Body of pancreas (tissue), 4 donors: ENCODE results near the gene PCDHGA4. TPM values are rescaled to one million over a fixed set of nuclear protein-coding genes. Genes with fewer than 3 reads are reported as not detected.

ENCODE experiments used
- ATAC-seq: fragments of 150-250 bp; one replicate; pipeline ENCODE4 v1.9.1; 2016
- DNase-seq, 4 donors: peaks; one replicate each; pipeline ENCODE4 v3.0.0-alpha.2; 2019
- H3K27ac ChIP-seq, 4 donors: fragments of 200-600 bp; sonication (generic); 1 replicate in 3 of 4; 2 replicates in 1 of 4; pipeline versions ENCODE4 v1.5.1 to v1.6.1; 2016 to 2019; ENCODE audit warnings: mild to moderate bottlenecking in 1 of 4, mixed read lengths in 1 of 4, moderate library complexity in 1 of 4
- H3K27me3 ChIP-seq, 2 donors: fragments of 200-600 bp; sonication (generic); one replicate each; pipeline ENCODE4 v1.6.0; 2016; ENCODE audit warnings: mild to moderate bottlenecking in 1 of 2
- H3K36me3 ChIP-seq, 2 donors: fragments of 200-600 bp; sonication (generic); replicated peaks in 1 of 2; 2 replicates each; pipeline ENCODE4 v1.5.1; 2016; ENCODE audit warnings: low read depth in 2 of 2; ENCODE audit not compliant: insufficient read depth in 1 of 2
- H3K4me1 ChIP-seq: fragments of 200-600 bp; sonication (generic); one replicate; pipeline ENCODE4 v1.6.0; 2016
- H3K4me3 ChIP-seq, 2 donors: fragments of 200-600 bp; sonication (generic); 1 replicate in 1 of 2; 2 replicates in 1 of 2; pipeline ENCODE4 v1.5.1; 2016 to 2019
- H3K9me3 ChIP-seq, 3 donors: fragments of 200-600 bp; sonication (generic); 1 replicate in 2 of 3; 2 replicates in 1 of 3; pipeline ENCODE4 v1.5.1; 2016
- POLR2A ChIP-seq, 3 donors: fragments of 450-650 bp; IDR thresholded peaks; one replicate each; pipeline ENCODE4 v1.6.1; 2016; ENCODE audit warnings: antibody characterized with exemption in 3 of 3, mild to moderate bottlenecking in 2 of 3
- WGBS, 2 donors: methylation state at CpG; one replicate each; pipeline ENCODE4 v1.1.5; 2017; 5-methylcytosine and 5-hydroxymethylcytosine counted together
- intact Hi-C: fragments of 100-400 bp; cut with DNase I; formaldehyde crosslinking; loops from one replicate; pipeline ENCODE4 v1.15.1; 2023
- total RNA-seq, 2 donors: library from RNA; depleted of rRNA; stranded (reverse); fragments of >200 nt; gene quantifications; one replicate each; pipeline ENCODE4 v1.1.0, GENCODE V29; 2016
- TF ChIP-seq, protein P1 (sequence below), 7 experiments: fragments of 450-650 bp in 4 of 7; fragments of 200-600 bp in 3 of 7; sonication (generic) in 3 of 7; IDR thresholded peaks; one replicate each; pipeline ENCODE4 v1.5.1; 2016 to 2019; ENCODE audit warnings: antibody characterized with exemption in 7 of 7

Gene PCDHGA4
- total RNA-seq, 2 donors from 2014 or later = 6.7 to 10.9 TPM

DNA sequence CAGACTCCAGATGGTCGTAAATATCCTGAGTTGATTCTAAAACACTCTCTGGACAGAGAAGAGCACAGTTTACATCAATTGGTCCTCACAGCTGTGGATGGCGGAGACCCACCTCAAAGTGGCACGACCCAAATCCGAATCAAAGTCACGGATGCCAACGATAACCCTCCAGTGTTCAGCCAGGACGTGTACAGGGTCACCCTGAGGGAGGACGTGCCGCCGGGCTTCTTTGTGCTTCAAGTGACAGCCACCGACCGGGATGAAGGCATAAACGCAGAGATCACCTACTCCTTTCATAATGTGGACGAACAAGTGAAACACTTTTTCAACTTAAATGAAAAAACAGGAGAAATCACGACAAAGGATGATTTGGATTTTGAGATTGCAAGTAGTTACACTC is 5.9 kb downstream of the PCDHGA4 start:
- no peak for ATAC-seq
- Histone ChIP-seq H3K9me3 (peaks cover 0 to 77% (median 8%) of the 10 kb centered on the region in 3 donors), H3K4me1 (no peaks in the 10 kb centered on the region), H3K27ac (no peak overlapping the region), H3K36me3 (no peaks in the 10 kb centered on the region), H3K27me3 (no peaks in the 10 kb centered on the region), H3K4me3 (no peak overlapping the region)
- WGBS, 2 donors = 24 to 30% methylated on average over 15 of the region's 15 CpGs
- intact Hi-C loops = no loop called here
- no peak for TF ChIP-seq POLR2A (IDR thresholded peaks at IDR 0.05)
- TF ChIP-seq, protein P1, sequence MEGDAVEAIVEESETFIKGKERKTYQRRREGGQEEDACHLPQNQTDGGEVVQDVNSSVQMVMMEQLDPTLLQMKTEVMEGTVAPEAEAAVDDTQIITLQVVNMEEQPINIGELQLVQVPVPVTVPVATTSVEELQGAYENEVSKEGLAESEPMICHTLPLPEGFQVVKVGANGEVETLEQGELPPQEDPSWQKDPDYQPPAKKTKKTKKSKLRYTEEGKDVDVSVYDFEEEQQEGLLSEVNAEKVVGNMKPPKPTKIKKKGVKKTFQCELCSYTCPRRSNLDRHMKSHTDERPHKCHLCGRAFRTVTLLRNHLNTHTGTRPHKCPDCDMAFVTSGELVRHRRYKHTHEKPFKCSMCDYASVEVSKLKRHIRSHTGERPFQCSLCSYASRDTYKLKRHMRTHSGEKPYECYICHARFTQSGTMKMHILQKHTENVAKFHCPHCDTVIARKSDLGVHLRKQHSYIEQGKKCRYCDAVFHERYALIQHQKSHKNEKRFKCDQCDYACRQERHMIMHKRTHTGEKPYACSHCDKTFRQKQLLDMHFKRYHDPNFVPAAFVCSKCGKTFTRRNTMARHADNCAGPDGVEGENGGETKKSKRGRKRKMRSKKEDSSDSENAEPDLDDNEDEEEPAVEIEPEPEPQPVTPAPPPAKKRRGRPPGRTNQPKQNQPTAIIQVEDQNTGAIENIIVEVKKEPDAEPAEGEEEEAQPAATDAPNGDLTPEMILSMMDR (IDR thresholded peaks at IDR 0.05) = no peak
- no peak for DNase-seq

DNA sequence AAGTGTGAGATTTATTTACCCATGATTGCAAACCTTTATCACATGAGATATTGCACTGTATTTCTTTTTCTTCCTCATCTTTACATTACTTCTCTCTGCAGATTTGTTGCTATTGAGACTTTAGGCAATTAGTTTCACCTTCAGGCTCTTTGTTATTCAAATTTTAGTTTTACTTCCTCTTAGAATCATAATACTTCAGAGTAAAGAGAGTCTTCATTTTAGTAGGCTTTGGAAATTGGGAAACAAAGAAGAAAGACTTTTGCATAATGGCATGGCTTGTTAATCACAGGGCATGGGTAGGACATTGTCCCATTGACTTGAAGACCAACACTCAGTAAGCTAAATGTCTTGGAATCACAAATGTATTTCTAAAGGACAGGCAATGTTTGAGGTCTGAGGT is 7.9 kb downstream of the PCDHGA4 start:
- peaks cover 0 to 66% (median 14%) of the 10 kb centered on the region in 3 donors for H3K9me3 ChIP-seq

DNA sequence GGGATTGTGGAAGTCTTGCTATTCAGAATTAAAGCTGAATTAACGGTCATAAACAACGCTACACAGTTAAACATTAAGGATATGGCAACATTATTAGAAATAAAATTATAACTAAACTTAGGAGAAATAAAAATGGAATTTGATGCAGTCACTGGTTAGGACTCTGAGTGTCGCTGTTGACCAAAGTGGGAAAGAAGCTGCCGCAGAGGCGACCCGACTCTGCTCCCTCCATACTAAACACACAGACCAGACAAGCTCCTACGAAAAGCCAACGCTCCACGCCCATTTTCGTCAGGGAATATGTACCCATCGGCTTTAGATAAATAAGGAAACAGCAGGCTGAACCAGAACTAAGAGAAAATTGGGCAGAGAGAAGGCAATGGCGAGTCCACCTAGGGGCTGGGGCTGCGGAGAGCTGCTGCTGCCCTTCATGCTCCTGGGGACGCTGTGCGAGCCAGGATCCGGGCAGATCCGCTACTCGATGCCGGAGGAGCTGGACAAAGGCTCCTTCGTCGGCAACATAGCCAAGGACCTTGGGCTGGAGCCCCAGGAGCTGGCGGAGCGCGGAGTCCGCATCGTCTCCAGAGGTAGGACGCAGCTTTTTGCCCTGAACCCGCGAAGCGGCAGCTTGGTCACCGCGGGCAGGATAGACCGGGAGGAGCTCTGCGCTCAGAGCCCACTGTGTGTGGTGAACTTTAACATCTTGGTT is 9.3 kb downstream of the PCDHGA4 start, which contains the start of gene PCDHGA5:
Gene PCDHGA5 (plus strand): TSS at position 211 of the 709 bp plus-strand sequence. CDS start 169 bp downstream, at position 380.
- intact Hi-C loops = no loop called here
- H3K9me3 ChIP-seq = peaks cover 0 to 64% (median 14%) of the 10 kb centered on the region in 3 donors
- DNase-seq = no peak

More for the DNA sequence above, 7.9 kb downstream of the PCDHGA4 start:
- H3K36me3 ChIP-seq = no peaks in the 10 kb centered on the region
- H3K27ac ChIP-seq = no peak overlapping the region
- H3K4me1 ChIP-seq = no peaks in the 10 kb centered on the region
- intact Hi-C loops = no loop called here
- TF ChIP-seq, protein P1 (IDR thresholded peaks at IDR 0.05) = no peak
- TF ChIP-seq POLR2A (IDR thresholded peaks at IDR 0.05) = no peak
- DNase-seq (no peak), ATAC-seq (no peak)
- no peaks in the 10 kb centered on the region for H3K27me3 ChIP-seq
- no peak overlapping the region for H3K4me3 ChIP-seq

DNA sequence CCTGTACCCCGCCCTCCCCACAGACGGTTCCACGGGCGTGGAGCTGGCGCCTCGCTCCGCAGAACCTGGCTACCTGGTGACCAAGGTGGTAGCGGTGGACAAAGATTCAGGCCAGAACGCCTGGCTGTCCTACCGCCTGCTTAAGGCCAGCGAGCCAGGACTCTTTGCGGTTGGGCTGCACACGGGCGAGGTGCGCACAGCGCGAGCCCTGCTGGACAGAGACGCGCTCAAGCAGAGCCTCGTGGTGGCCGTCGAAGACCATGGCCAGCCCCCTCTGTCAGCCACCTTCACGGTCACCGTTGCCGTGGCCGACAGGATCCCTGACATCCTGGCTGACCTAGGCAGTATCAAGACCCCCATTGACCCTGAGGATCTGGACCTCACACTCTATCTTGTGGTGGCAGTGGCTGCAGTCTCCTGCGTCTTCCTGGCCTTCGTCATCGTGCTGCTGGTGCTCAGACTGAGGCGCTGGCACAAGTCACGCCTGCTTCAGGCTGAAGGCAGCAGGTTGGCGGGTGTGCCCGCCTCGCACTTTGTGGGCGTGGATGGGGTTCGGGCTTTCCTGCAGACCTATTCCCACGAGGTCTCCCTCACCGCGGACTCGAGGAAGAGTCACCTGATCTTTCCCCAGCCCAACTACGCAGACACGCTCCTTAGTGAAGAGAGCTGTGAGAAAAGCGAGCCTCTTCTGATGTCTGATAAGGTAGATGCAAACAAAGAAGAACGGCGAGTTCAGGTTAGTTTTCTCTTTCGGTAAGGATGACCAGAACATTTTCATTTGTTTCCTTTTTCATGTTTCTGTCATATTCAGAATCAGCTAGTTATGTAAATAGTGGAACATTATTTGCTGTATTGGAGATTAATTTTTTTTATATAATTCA is 11.4 kb downstream of the PCDHGA4 start:
- H3K27me3 ChIP-seq = no peaks in the 10 kb centered on the region
- peaks cover 0 to 71% (median 17%) of the 10 kb centered on the region in 3 donors for H3K9me3 ChIP-seq
- ATAC-seq (no peak), DNase-seq (no peak)
- H3K4me3 ChIP-seq = no peak overlapping the region
- H3K36me3 ChIP-seq = no peaks in the 10 kb centered on the region
- WGBS, 2 donors = 23 to 38% methylated on average over 38 to 44 of the region's 46 CpGs
- intact Hi-C loops = no loop called here
- no peaks in the 10 kb centered on the region for H3K4me1 ChIP-seq
- TF ChIP-seq POLR2A (IDR thresholded peaks at IDR 0.05) = no peak
- no peak overlapping the region for H3K27ac ChIP-seq

More for the DNA sequence above, 9.3 kb downstream of the PCDHGA4 start, which contains the start of gene PCDHGA5:
- no peak for TF ChIP-seq POLR2A (IDR thresholded peaks at IDR 0.05)
- TF ChIP-seq, protein P1 (IDR thresholded peaks at IDR 0.05) = no peak
- ATAC-seq = no peak
- H3K4me1 ChIP-seq = no peaks in the 10 kb centered on the region
- WGBS, 2 donors = 14 to 24% methylated on average over 24 to 34 of the region's 34 CpGs
- H3K27ac ChIP-seq = no peak within 1 kb of the TSS
- no peaks in the 10 kb centered on the region for H3K36me3 ChIP-seq
- H3K4me3 ChIP-seq = no peak within 1 kb of the TSS
- no peaks in the 10 kb centered on the region for H3K27me3 ChIP-seq
